ENCODE measurements around the gene GDF15.
A peak's percentile ranks its signal among the peaks of the same experiment; 100 is the strongest.

Gene GDF15

DNA sequence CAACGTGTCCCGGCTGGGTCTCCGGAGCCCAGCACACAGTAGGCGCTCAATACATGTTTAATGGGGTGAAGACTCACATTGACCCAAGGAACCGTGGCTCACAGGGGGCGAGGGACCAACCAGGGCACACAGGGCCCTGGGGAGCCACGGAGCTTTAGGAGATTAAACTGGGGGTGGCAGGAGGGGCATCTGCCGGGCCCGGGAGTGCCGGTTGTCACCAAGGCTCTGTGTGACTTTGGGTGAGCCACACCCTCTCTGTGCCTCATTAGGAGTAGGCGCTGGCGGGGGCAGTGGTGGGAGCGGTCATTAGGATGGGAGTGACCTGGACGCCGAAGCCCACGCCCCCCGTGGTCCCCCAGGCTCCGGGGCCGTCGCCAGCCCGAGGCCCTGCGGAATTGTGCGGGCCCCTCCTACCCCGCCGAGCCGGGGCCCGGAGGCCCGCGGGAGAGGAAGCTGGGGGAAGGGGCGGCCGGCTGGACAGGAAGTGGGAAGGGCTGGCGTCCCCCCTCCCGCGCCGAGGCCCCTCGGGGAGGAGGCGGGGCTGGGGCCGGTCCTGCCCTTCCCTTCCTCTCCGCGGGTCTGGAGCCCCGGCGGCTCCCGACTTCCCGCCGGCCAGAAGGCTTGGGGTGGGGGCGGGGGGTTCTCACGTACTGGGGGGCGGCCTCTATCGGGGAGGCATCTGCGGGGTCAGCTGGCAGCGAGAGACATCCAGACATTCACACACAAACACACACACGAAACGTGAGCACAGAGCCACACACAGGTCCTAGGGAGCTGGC is 31.5 kb downstream of the GDF15 start (continued):
- TF ChIP-seq ZNF639 (tag by site-specific recombination; IDR thresholded peaks at IDR 0.05) (0 out of 2 replicates have a peak, but pooled peaks have one; percentile 25), KLF1 (tag by site-specific recombination; IDR thresholded peaks at IDR 0.05) (peak; percentile 84), ZNF560 (tag by site-specific recombination; IDR thresholded peaks at IDR 0.05; ENCODE audit: borderline replicate concordance) (no peak), SP3 (tag by site-specific recombination; IDR thresholded peaks at IDR 0.05) (peak; percentile 84), GLI2 (tag by site-specific recombination; IDR thresholded peaks at IDR 0.05; ENCODE audit: borderline replicate concordance, low read depth) (no peak), ZNF394 (tag by site-specific recombination; IDR thresholded peaks at IDR 0.05; ENCODE audit: borderline replicate concordance) (no peak), ZNF76 (tag by site-specific recombination; IDR thresholded peaks at IDR 0.05; ENCODE audit: borderline replicate concordance, low read depth) (peak; percentile 11; the same call in 1 of the 2 replicates), ZBTB1 (tag by site-specific recombination; IDR thresholded peaks at IDR 0.05) (0 out of 2 replicates have a peak, but pooled peaks have one; percentile 9), ZNF585B (tag by site-specific recombination; IDR thresholded peaks at IDR 0.05) (no peak), ZNF654 (tag by site-specific recombination; IDR thresholded peaks at IDR 0.05; ENCODE audit: low read depth) (no peak), ZNF610 (tag by site-specific recombination; IDR thresholded peaks at IDR 0.05; ENCODE audit: borderline replicate concordance) (no peak), ZNF449 (tag by site-specific recombination; IDR thresholded peaks at IDR 0.05) (peak; percentile 41; the same call in 1 of the 2 replicates), ZNF140 (tag by site-specific recombination; IDR thresholded peaks at IDR 0.05) (no peak), ZNF747 (tag by site-specific recombination; IDR thresholded peaks at IDR 0.05) (no peak), ZSCAN23 (tag by site-specific recombination; IDR thresholded peaks at IDR 0.05) (peak; percentile 67; the same call in 1 of the 2 replicates), ZNF239 (tag by site-specific recombination; IDR thresholded peaks at IDR 0.05) (no peak), KLF10 (tag by site-specific recombination; IDR thresholded peaks at IDR 0.05) (peak; percentile 93), ZNF473 (tag by site-specific recombination; IDR thresholded peaks at IDR 0.05) (no peak), ZNF2 (tag by site-specific recombination; IDR thresholded peaks at IDR 0.05) (peak; percentile 16; the same call in 1 of the 2 replicates), ZNF521 (tag by site-specific recombination; IDR thresholded peaks at IDR 0.05) (no peak), SETDB1 (IDR thresholded peaks at IDR 0.05; ENCODE audit: insufficient read length, low read length) (no peak), ZNF629 (tag by site-specific recombination; IDR thresholded peaks at IDR 0.05) (peak; percentile 45), KLF17 (tag by site-specific recombination; IDR thresholded peaks at IDR 0.05) (peak; percentile 63; the same call in 1 of the 2 replicates)
- TF ChIP-seq, protein P1, sequence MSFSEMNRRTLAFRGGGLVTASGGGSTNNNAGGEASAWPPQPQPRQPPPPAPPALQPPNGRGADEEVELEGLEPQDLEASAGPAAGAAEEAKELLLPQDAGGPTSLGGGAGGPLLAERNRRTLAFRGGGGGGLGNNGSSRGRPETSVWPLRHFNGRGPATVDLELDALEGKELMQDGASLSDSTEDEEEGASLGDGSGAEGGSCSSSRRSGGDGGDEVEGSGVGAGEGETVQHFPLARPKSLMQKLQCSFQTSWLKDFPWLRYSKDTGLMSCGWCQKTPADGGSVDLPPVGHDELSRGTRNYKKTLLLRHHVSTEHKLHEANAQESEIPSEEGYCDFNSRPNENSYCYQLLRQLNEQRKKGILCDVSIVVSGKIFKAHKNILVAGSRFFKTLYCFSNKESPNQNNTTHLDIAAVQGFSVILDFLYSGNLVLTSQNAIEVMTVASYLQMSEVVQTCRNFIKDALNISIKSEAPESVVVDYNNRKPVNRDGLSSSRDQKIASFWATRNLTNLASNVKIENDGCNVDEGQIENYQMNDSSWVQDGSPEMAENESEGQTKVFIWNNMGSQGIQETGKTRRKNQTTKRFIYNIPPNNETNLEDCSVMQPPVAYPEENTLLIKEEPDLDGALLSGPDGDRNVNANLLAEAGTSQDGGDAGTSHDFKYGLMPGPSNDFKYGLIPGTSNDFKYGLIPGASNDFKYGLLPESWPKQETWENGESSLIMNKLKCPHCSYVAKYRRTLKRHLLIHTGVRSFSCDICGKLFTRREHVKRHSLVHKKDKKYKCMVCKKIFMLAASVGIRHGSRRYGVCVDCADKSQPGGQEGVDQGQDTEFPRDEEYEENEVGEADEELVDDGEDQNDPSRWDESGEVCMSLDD (tag by site-specific recombination; IDR thresholded peaks at IDR 0.05): peak; percentile 46; the same call in 1 of the 2 replicates
- TF ChIP-seq, protein P2, sequence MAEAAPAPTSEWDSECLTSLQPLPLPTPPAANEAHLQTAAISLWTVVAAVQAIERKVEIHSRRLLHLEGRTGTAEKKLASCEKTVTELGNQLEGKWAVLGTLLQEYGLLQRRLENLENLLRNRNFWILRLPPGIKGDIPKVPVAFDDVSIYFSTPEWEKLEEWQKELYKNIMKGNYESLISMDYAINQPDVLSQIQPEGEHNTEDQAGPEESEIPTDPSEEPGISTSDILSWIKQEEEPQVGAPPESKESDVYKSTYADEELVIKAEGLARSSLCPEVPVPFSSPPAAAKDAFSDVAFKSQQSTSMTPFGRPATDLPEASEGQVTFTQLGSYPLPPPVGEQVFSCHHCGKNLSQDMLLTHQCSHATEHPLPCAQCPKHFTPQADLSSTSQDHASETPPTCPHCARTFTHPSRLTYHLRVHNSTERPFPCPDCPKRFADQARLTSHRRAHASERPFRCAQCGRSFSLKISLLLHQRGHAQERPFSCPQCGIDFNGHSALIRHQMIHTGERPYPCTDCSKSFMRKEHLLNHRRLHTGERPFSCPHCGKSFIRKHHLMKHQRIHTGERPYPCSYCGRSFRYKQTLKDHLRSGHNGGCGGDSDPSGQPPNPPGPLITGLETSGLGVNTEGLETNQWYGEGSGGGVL (tag by site-specific recombination; IDR thresholded peaks at IDR 0.05): peak; percentile 65
- TF ChIP-seq, protein P3, sequence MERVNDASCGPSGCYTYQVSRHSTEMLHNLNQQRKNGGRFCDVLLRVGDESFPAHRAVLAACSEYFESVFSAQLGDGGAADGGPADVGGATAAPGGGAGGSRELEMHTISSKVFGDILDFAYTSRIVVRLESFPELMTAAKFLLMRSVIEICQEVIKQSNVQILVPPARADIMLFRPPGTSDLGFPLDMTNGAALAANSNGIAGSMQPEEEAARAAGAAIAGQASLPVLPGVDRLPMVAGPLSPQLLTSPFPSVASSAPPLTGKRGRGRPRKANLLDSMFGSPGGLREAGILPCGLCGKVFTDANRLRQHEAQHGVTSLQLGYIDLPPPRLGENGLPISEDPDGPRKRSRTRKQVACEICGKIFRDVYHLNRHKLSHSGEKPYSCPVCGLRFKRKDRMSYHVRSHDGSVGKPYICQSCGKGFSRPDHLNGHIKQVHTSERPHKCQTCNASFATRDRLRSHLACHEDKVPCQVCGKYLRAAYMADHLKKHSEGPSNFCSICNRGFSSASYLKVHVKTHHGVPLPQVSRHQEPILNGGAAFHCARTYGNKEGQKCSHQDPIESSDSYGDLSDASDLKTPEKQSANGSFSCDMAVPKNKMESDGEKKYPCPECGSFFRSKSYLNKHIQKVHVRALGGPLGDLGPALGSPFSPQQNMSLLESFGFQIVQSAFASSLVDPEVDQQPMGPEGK (tag by site-specific recombination; IDR thresholded peaks at IDR 0.05): peak; percentile 86
- TF ChIP-seq, protein P4, sequence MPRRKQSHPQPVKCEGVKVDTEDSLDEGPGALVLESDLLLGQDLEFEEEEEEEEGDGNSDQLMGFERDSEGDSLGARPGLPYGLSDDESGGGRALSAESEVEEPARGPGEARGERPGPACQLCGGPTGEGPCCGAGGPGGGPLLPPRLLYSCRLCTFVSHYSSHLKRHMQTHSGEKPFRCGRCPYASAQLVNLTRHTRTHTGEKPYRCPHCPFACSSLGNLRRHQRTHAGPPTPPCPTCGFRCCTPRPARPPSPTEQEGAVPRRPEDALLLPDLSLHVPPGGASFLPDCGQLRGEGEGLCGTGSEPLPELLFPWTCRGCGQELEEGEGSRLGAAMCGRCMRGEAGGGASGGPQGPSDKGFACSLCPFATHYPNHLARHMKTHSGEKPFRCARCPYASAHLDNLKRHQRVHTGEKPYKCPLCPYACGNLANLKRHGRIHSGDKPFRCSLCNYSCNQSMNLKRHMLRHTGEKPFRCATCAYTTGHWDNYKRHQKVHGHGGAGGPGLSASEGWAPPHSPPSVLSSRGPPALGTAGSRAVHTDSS (tag by site-specific recombination; IDR thresholded peaks at IDR 0.05): no peak
